Measurements from ENCODE around the gene SENP7.

- TF ChIP-seq CTCF (IDR thresholded peaks at IDR 0.05; ENCODE audit: low read depth, low read length, poor library complexity, severe bottlenecking), result no peak
- TF ChIP-seq EZH2phosphoT487 (IDR thresholded peaks at IDR 0.05; ENCODE audit: borderline replicate concordance, low read length), result no peak
Observed at GRCh38 chr3:101501783-101502182, 11.2 kb downstream of the SENP7 start.
